GM06990 (cell line): ENCODE measurements around the gene PIGS.
"Not testable (repeated sequence)": the region's sequence is repeated elsewhere in the genome, so short reads cannot be mapped to it uniquely, and the experiment has no call there.

Source experiments
- DNase-seq: peaks from one replicate; pipeline ENCODE4 v3.0.0-alpha.2; 2011; ENCODE audit not compliant: insufficient read length; ENCODE audit errors: extremely low read depth
- H3K27me3 ChIP-seq: replicated peaks from 2 replicates; pipeline ENCODE4 v1.6.0; 2011; ENCODE audit warnings: low read length; ENCODE audit not compliant: control insufficient read depth, insufficient read depth
- H3K36me3 ChIP-seq: 2 replicates; pipeline ENCODE4 v1.5.1; 2011; ENCODE audit warnings: low read length; ENCODE audit not compliant: control insufficient read depth, insufficient read depth
- H3K4me3 ChIP-seq: replicated peaks from 2 replicates; pipeline ENCODE4 v1.5.1; 2011; ENCODE audit warnings: low read depth, mild to moderate bottlenecking, control low read depth, low read length
- CTCF ChIP-seq: IDR thresholded peaks from 2 replicates; pipeline ENCODE4 v1.5.1; 2011; ENCODE audit warnings: low read length, control low read depth, mild to moderate bottlenecking, inconsistent platforms; ENCODE audit not compliant: insufficient read depth, poor library complexity, severe bottlenecking

Gene PIGS

GRCh38 chr17:28578246-28579195 is 7.2 kb upstream of the PIGS start:
- no peak for TF ChIP-seq CTCF
- no peak for DNase-seq
- Histone ChIP-seq H3K27me3 (no peaks in the 10 kb centered on the region), H3K4me3 (no peak overlapping the region), H3K36me3 (peaks cover 19% of the 10 kb centered on the region)

GRCh38 chr17:28577466-28577824 is 6.1 kb upstream of the PIGS start:
- no peak for TF ChIP-seq CTCF
- no peak overlapping the region for H3K4me3 ChIP-seq
- no peak for DNase-seq
- no peaks in the 10 kb centered on the region for H3K27me3 ChIP-seq
- H3K36me3 ChIP-seq, result peaks cover 20% of the 10 kb centered on the region

- TF ChIP-seq CTCF, result no peak
- Histone ChIP-seq H3K36me3 (peaks cover 20% of the 10 kb centered on the region), H3K4me3 (peak within 1 kb of the TSS; percentile 26; the same call in 1 of the 2 replicates)
Observed at GRCh38 chr17:28576758-28577465, 5.6 kb upstream of the PIGS start, which contains the start of gene ALDOC. Gene ALDOC (minus strand): TSS chr17:28576895. CDS start chr17:28575532, 1,363 bp downstream.

GRCh38 chr17:28576016-28576415 is 4.7 kb upstream of the PIGS start:
- not testable (repeated sequence) for DNase-seq, H3K27me3 ChIP-seq
- Histone ChIP-seq H3K36me3 (peaks cover 20% of the 10 kb centered on the region), H3K4me3 (peak overlapping the region; percentile 12; the same call in 1 of the 2 replicates)

More at GRCh38 chr17:28576758-28577465, 5.6 kb upstream of the PIGS start, which contains the start of gene ALDOC:
- peak; percentile 98 for DNase-seq
- H3K27me3 ChIP-seq, result no peaks in the 10 kb centered on the region

- Histone ChIP-seq H3K27me3 (no peaks in the 10 kb centered on the region), H3K36me3 (peaks cover 20% of the 10 kb centered on the region), H3K4me3 (no peak overlapping the region)
- no peak for DNase-seq
- peak; percentile 23 for TF ChIP-seq CTCF
Observed at GRCh38 chr17:28575126-28575795, 3.9 kb upstream of the PIGS start.
